Gastrocnemius medialis (tissue), 4 donors: ENCODE measurements around the gene PNLIPRP3.

ENCODE experiments used
- CTCF ChIP-seq, 5 experiments: fragments of 450-650 bp in 3 of 5; fragments of 200-600 bp in 2 of 5; sonication (generic) in 2 of 5; IDR thresholded peaks in 4 of 5; conservative IDR thresholded peaks in 1 of 5; 1 replicate in 4 of 5; 2 replicates in 1 of 5; pipeline ENCODE4 v1.5.1; 2016 to 2019; ENCODE audit warnings: antibody characterized with exemption in 5 of 5, mild to moderate bottlenecking in 3 of 5, moderate library complexity in 3 of 5
- POLR2A ChIP-seq, 2 donors: fragments of 450-650 bp; IDR thresholded peaks; one replicate each; pipeline ENCODE4 v1.6.1; 2017; ENCODE audit warnings: antibody characterized with exemption in 2 of 2, mild to moderate bottlenecking in 2 of 2, moderate library complexity in 2 of 2

GRCh38 chr10:116408719-116409118 lies 18.9 kb upstream of the PNLIPRP3 start:
- TF ChIP-seq CTCF (IDR thresholded peaks at IDR 0.05 in 4 of 5, conservative IDR thresholded peaks at IDR 0.05 in 1 of 5) (no peak), POLR2A (IDR thresholded peaks at IDR 0.05) (no peak)
